ENCODE results near the gene TNS1.

The TNS1 gene

DNA sequence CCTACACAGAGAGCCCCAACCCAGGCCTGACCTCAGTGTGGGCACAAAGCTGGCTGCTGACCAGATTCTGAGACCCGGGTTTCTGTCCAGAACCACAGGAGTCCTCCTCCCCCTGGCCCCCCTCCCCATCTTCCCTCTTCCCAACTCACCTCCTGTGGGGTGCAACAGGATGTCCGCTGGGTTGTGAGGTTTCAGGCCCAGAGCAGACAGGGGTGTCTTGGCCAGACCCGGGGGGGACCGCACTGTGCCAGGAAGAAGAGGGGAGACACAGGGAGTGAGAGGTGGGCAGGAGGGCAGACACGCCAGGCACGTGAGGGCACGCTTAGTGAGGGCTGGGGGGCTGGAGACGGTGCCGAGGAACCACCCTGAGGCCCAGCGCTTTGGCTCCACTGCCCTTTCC, 171.5 kb downstream of the TNS1 start:
- H3K27me3 Mint-ChIP-seq: no peaks in the 10 kb centered on the region
- H3K36me3 Mint-ChIP-seq (ENCODE audit: low read depth): no peaks in the 10 kb centered on the region
- no peaks in the 10 kb centered on the region for H3K4me1 Mint-ChIP-seq
- no peak overlapping the region for H3K4me3 Mint-ChIP-seq
- H3K9me3 Mint-ChIP-seq: no peaks in the 10 kb centered on the region
- H3K27ac Mint-ChIP-seq: no peak overlapping the region
- ATAC-seq: no peak
- DNase-seq: no peak

DNA sequence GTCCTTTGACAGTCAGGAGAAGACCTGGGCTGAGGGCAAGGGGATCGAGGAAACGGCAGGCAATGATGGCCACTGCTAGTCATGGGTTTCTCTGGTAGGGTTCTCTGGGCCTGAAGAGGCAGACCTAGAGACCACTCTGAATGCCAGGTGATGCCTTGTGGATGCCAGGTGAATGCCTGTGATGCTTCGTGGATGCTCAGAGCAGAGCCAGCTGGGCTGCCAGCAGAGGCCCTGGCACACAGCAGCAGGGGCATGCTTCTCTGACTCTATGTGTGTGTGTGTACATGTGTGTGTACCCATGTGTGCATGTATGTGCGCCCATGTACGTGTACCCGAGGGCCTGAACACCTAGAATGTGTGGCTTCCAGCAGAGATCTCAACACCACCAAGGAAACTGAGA, 172.0 kb downstream of the TNS1 start:
- Mint-ChIP-seq H3K9me3 (no peaks in the 10 kb centered on the region), H3K4me1 (no peaks in the 10 kb centered on the region), H3K27me3 (no peaks in the 10 kb centered on the region), H3K4me3 (no peak overlapping the region), H3K36me3 (ENCODE audit: low read depth) (no peaks in the 10 kb centered on the region), H3K27ac (no peak overlapping the region)
- ATAC-seq (no peak), DNase-seq (no peak)

DNA sequence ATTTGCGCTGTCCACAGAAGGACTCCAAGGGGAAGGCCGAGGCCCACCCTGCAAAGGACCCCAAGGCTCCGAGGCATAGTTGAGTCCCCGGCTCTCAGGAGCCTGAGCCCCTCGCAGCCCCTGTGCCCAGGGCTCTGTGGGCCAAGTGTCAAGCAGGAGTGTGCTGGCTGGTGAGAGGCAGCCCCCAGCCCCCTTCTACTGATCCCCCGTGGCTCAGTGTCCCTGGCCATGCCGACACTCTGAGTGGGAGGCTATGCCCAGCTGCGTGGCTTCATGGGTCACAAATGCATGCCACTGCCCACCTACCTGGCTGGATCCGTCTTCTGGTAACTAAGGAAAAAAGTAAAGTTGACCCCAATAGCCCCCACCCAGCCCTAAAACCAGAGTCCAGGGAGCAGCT, 172.7 kb downstream of the TNS1 start:
- Mint-ChIP-seq H3K9me3 (no peaks in the 10 kb centered on the region), H3K27me3 (no peaks in the 10 kb centered on the region), H3K4me1 (no peaks in the 10 kb centered on the region), H3K4me3 (no peak overlapping the region), H3K36me3 (ENCODE audit: low read depth) (no peaks in the 10 kb centered on the region), H3K27ac (no peak overlapping the region)
- DNase-seq (no peak), ATAC-seq (no peak)

DNA sequence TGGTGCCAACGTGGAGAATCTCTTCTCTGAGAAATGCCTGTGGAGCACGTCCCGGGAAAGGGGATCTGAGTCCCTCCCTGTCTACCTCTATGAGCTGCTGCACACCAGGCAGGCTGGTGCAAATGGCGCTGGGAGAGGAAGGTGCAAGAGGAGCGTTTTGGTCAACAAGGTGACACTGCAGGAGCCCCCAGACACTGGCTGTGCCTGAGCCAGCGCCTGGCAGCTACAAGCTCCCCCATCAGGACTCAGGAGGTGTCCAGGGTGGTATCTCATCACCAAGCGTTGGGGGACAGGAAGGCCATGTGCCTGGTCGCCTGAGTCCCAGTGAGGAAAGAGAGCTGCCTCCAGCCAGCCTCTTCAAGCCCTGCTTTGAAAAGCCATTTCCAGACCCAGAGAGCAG, 173.4 kb downstream of the TNS1 start:
- Mint-ChIP-seq H3K36me3 (ENCODE audit: low read depth) (no peaks in the 10 kb centered on the region), H3K27ac (no peak overlapping the region), H3K4me3 (no peak overlapping the region), H3K27me3 (no peaks in the 10 kb centered on the region), H3K4me1 (no peaks in the 10 kb centered on the region), H3K9me3 (no peaks in the 10 kb centered on the region)
- no peak for ATAC-seq
- no peak for DNase-seq

DNA sequence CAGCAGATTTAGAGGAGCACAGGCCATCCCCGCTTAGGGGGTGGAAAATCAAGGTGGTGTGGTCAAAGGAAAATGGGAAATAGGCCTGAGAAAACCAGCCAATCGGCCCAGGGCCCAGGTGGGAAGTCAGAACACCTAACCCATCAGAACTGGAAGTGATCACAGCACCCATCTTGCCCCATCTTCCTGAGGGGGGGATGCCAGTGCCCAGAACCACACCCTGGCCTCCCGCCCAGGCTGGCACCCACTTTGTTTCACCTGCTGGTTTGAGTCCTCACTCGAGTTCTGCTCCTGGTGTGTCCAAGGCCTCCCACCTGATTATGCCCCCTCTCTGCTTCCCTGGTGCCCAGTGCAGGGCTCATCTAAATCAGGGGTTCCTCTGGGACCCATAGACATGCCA, 174.5 kb downstream of the TNS1 start:
- Mint-ChIP-seq H3K9me3 (no peaks in the 10 kb centered on the region), H3K36me3 (ENCODE audit: low read depth) (no peaks in the 10 kb centered on the region), H3K27me3 (no peaks in the 10 kb centered on the region), H3K4me3 (no peak overlapping the region), H3K27ac (no peak overlapping the region), H3K4me1 (no peaks in the 10 kb centered on the region)
- no peak for DNase-seq
- no peak for ATAC-seq

DNA sequence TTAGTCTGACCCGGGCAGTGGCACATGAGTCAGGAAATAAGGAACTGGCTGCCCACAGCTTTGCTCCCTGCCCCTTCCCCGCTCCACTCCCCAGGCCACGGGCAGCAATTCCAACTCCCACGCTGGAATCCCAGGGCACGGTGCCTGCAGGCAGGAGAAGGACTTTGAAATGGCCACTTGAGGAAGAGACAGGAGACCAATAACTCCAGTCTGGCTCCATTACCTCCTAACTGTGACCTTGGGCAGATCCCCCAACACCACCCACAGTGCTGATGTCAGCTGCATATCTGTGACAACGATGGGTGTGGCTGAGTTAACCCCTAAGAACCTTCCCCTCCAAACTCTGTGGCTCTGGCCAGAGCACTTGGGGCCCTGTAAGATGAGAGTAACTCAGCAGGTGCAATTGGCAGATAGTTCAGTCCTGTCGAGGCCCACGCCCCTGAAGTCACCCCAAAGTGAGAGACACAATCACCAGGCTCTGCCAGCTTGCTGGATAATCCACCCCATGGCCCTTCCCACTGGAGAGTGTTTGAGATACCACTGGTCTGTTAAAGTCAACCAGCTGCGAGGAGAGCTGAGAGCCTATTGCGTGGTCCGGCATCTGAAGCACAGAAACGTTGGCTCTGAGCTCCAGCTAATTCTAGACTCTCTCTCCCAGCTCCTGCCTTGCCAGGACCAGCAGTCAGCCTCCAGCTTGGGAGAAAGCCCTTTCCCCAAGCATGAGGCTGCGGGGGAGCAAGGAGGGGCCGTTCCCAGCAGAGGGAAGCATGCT, 175.2 kb downstream of the TNS1 start:
- Mint-ChIP-seq H3K36me3 (ENCODE audit: low read depth) (no peaks in the 10 kb centered on the region), H3K27me3 (no peaks in the 10 kb centered on the region), H3K27ac (no peak overlapping the region), H3K4me3 (no peak overlapping the region), H3K9me3 (no peaks in the 10 kb centered on the region), H3K4me1 (no peaks in the 10 kb centered on the region)
- no peak for DNase-seq
- ATAC-seq: no peak

DNA sequence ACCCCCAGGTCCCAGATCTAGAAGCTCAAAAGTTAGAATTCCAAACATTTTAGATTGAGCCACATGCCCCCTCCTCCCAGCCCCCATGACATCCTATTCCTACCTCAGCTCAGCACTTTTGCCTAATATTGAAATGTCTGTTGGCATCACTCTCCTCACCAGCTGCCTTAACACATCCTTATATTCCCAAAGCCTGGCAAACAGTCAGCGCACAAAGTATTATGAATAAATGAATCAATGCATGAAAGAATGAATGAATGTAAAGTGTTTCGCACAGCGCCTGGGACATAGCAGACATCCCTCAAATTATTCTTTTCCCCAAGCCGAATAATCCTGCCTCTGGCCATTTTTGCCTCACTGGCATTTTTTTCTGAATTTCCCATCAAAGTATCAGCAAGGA, 175.8 kb downstream of the TNS1 start:
- ATAC-seq: no peak
- H3K4me3 Mint-ChIP-seq: no peak overlapping the region

DNA sequence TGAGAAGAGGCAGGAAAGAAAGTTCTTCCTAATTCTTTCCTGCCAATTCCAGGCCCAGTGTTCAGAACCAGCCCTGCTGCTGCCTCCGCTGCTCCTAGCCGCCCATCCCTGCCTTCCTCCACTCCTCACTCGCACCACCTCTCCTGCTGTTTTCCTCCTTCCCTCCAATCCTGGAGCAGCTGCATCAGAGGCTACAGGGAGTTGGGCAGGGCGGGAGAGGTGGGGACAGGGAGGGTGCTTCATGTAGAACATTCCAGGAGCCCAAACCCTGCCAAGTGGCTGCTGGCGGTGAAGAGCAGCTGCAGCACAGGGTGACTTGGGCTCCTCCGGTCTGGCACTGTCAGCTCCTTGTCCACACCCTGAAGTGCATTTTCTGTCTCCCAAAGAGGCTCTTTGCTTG, 176.3 kb downstream of the TNS1 start:
- Mint-ChIP-seq H3K36me3 (ENCODE audit: low read depth) (no peaks in the 10 kb centered on the region), H3K9me3 (no peaks in the 10 kb centered on the region), H3K27ac (no peak overlapping the region), H3K4me1 (no peaks in the 10 kb centered on the region), H3K27me3 (no peaks in the 10 kb centered on the region), H3K4me3 (no peak overlapping the region)
- DNase-seq (no peak), ATAC-seq (no peak)

More for the DNA sequence above, 175.8 kb downstream of the TNS1 start:
- no peaks in the 10 kb centered on the region for H3K4me1 Mint-ChIP-seq
- H3K27ac Mint-ChIP-seq: no peak overlapping the region
- no peaks in the 10 kb centered on the region for H3K36me3 Mint-ChIP-seq (ENCODE audit: low read depth)
- DNase-seq: no peak
- no peaks in the 10 kb centered on the region for H3K27me3 Mint-ChIP-seq
- no peaks in the 10 kb centered on the region for H3K9me3 Mint-ChIP-seq

DNA sequence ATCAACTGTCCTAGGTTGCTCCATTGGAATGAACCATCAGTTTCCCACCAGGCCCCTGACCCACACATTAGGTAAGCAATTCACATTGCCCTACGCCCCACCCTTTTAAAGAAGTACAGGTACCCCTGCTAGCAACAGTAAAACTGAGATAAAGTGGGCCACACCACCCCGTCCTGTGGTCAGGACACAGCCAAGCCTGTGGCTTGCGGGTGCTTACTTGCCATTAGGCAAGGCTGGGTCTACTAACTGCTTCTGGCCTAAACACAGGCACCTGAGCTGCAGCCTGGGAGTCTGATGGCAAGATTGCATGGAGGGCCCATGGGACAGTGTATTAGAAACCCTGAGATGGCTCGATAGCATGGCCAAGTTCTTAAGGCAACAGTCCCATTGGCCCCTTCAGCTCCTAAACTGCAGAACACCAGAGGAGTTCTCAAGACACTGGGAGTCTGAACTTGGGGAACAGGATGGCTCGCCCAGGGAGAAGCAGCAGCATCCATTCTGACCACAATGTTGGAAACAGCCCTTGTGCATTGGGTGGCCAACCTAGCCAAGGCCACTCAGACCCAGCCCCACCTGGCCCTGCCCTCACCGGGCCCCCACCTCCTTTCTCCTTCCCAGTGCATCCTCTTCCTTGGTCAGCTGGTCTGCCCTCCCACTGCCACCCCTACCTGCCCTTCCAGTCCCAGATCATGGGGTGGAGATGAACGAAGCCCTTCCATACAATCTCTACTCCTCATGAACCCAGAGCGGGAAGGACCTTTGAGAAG, 177.1 kb downstream of the TNS1 start:
- H3K4me1 Mint-ChIP-seq: no peaks in the 10 kb centered on the region
- no peaks in the 10 kb centered on the region for H3K27me3 Mint-ChIP-seq
- no peaks in the 10 kb centered on the region for H3K36me3 Mint-ChIP-seq (ENCODE audit: low read depth)
- ATAC-seq (no peak), DNase-seq (no peak)
- no peaks in the 10 kb centered on the region for H3K9me3 Mint-ChIP-seq
- no peak overlapping the region for H3K4me3 Mint-ChIP-seq
- no peak overlapping the region for H3K27ac Mint-ChIP-seq

DNA sequence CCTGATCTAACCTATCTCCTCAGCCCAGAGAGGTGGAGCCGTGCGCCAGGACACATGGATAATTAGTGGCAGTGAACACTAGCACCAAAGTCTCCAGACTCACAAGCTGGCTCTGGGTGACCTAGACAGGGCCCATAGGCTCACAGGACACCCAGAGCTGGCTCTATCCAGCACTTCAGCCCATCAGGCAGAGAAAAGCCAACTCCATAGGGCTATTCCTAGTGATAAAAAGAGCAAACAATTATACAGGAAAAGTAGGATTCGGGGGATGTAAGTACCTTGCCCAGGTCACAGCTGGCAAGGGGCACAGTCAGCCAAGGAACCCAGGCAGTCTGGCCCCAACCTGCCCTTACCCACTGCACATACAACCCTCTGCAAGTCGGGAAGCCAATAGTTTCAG, 178.6 kb downstream of the TNS1 start:
- no peaks in the 10 kb centered on the region for H3K36me3 Mint-ChIP-seq (ENCODE audit: low read depth)
- no peak overlapping the region for H3K27ac Mint-ChIP-seq
- H3K4me3 Mint-ChIP-seq: no peak overlapping the region
- ATAC-seq (no peak), DNase-seq (no peak)
- no peaks in the 10 kb centered on the region for H3K9me3 Mint-ChIP-seq
- no peaks in the 10 kb centered on the region for H3K27me3 Mint-ChIP-seq
- no peaks in the 10 kb centered on the region for H3K4me1 Mint-ChIP-seq

DNA sequence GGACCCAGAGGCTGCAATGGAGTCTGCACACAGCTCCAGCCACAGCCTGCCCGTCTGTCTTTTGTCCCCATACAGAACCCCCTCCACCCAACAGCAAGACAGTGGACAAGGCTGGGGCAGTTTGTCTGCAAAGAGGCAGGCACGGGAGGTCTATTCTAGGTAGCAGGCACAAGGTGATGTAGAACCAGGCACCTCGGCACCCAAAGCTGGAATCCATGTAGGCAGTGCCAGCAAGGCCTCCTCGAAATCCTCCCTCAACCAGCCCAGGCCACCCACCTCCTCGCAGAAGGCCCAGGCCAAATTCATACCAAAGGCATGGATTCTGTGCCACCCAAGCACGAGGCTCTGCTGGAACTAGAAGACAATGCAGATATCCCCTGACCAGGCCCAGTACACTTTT, 179.2 kb downstream of the TNS1 start:
- H3K4me3 Mint-ChIP-seq: no peak overlapping the region
- DNase-seq (no peak), ATAC-seq (no peak)
- no peaks in the 10 kb centered on the region for H3K9me3 Mint-ChIP-seq
- H3K36me3 Mint-ChIP-seq (ENCODE audit: low read depth): no peaks in the 10 kb centered on the region
- H3K27ac Mint-ChIP-seq: no peak overlapping the region
- no peaks in the 10 kb centered on the region for H3K4me1 Mint-ChIP-seq
- no peaks in the 10 kb centered on the region for H3K27me3 Mint-ChIP-seq

DNA sequence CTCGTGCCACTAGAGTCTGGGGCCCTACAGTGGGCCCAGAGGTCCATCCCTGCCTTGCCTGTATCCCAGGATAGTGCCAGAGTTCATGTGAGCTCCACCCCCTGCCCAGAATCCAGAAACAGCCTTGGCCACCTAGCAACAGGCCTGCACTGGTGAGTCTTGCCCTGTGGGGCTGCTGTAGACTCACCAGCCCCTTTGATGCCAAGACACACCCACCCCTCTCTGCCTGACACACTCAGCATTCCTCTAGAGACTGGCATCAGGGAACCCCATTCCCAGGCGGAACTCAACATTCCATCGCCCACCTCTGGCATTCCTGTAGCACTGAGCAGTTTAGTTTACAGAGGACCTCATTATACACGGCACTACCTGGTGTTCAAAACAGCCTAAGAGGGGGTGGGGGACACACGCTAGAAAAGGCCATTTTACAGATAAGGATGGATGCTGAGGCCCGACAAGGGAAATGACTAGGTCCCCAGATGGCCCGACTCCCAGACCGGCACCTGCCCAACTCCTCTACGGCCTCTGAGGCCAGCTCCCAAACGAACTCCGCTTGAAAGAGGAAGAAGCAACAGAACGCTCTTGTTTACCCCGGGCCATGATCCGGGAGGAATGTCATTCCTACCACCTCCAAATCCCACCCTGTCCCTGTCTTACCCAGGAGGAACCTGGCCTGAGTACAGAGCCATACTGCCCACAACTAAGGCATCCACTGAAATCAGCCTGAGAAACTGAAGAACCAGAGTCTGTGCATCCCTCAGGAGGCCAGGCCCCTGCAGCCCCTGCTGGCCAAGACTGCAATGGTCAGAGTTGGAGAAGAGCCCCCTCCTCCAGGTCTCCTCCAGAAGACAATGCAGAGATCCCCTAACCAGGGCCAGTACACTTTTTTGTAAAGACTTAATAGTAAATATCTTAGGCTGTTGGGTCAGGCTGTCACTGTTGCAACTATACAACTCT, 180.2 kb downstream of the TNS1 start:
- no peak for ATAC-seq
- H3K9me3 Mint-ChIP-seq: no peaks in the 10 kb centered on the region
- H3K27ac Mint-ChIP-seq: no peak overlapping the region
- no peaks in the 10 kb centered on the region for H3K36me3 Mint-ChIP-seq (ENCODE audit: low read depth)
- H3K4me3 Mint-ChIP-seq: no peak overlapping the region
- H3K4me1 Mint-ChIP-seq: no peaks in the 10 kb centered on the region
- no peak for DNase-seq
- no peaks in the 10 kb centered on the region for H3K27me3 Mint-ChIP-seq

DNA sequence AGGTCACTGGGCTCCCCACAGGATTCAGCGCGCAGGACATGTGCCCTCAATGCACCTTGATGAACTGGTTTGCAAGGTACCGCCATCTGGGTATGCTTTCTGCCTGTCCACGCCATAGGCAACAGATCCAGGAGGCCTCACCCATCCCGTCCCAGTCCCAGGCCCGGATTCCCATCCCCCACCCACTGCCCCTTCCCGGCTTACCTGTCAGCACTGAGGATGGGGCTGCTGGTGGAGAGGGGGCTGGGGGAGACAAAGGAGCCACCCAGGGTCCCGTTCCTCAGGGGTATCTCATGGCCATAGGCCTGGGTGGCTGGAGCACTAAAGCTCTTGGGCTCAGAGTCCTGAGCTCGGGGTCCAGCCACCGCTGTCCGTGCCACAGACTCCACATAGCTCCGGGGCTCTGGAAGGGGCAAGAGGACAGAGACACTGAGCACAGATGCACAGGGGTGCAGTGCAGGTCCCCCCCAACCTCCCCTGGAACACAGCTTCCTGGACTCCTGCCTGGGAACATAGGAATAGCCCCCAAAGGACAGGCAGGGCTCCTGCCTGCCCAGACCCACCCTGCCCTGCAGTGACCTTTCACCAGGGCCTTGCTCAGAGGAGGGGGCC, 181.2 kb downstream of the TNS1 start:
- H3K27ac Mint-ChIP-seq: no peak overlapping the region
- no peaks in the 10 kb centered on the region for H3K4me1 Mint-ChIP-seq
- no peaks in the 10 kb centered on the region for H3K9me3 Mint-ChIP-seq
- no peaks in the 10 kb centered on the region for H3K36me3 Mint-ChIP-seq (ENCODE audit: low read depth)
- DNase-seq: no peak
- H3K27me3 Mint-ChIP-seq: no peaks in the 10 kb centered on the region
- no peak for ATAC-seq
- H3K4me3 Mint-ChIP-seq: no peak overlapping the region

DNA sequence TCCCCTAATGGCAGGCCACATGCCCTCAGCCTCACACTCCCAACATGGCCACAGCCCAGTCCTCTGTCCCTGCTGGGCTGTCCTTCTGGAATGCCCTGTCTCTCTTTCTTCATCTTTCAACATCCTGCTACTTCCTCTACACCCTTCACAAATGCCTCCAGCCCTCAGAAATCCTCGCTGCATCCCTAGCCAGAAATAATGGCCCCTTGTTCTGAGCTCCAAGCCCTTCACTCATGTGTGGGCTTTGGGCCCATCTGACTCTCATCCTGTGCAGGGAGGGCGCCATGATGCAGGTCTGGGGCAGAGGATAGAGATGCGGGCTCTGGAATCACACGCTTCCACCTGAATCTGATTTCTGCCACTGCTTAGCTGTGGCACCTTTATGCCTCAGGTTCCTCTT, 181.9 kb downstream of the TNS1 start:
- DNase-seq (no peak), ATAC-seq (no peak)
- Mint-ChIP-seq H3K4me3 (no peak overlapping the region), H3K27me3 (no peaks in the 10 kb centered on the region), H3K4me1 (no peaks in the 10 kb centered on the region), H3K9me3 (no peaks in the 10 kb centered on the region), H3K36me3 (ENCODE audit: low read depth) (no peaks in the 10 kb centered on the region), H3K27ac (no peak overlapping the region)
